ENCODE results near the gene HOXD4.

Gene HOXD4

DNA sequence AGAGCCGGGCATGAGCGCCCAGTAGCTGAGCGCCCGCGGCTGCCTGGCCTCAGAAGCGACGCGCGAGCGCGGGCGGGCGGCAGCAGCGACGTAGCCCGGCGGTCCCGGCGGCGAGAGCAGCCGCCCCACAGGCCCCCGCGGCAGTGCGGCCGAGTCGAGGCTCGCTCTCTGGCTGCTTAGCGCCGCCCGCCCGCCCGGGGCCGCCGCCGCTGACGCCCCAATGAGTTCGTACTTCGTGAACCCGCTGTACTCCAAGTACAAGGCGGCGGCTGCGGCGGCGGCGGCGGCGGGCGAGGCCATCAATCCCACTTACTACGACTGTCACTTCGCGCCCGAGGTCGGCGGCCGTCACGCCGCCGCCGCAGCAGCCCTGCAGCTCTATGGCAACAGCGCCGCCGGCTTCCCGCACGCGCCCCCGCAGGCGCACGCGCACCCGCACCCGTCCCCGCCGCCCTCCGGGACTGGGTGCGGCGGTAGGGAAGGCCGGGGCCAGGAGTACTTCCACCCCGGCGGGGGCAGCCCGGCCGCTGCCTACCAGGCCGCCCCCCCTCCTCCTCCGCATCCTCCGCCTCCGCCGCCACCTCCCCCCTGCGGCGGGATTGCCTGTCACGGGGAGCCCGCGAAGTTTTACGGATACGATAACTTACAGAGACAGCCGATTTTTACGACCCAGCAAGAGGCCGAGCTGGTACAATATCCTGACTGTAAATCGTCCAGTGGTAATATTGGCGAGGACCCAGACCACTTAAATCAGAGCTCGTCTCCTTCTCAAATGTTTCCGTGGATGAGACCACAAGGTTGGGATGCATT lies 21.0 kb upstream of the HOXD4 start:
- peaks cover 100% of the 10 kb centered on the region for H3K27me3 ChIP-seq (ENCODE audit: insufficient read depth, low read length)
- WGBS: under 1% methylated on average over 100 of the region's 100 CpGs
- H3K27ac ChIP-seq (ENCODE audit: low read depth, low read length): no peak overlapping the region
- no peak overlapping the region for H3K4me3 ChIP-seq (ENCODE audit: low read length)
- H3K9ac ChIP-seq (ENCODE audit: low read depth, low read length): no peak overlapping the region
- peaks cover 16% of the 10 kb centered on the region; the same call in 1 of the 2 replicates for H3K4me1 ChIP-seq (ENCODE audit: insufficient read depth, low read length)
- H3K9me3 ChIP-seq (ENCODE audit: insufficient read depth, low read depth, low read length): no peaks in the 10 kb centered on the region
- H3K36me3 ChIP-seq (ENCODE audit: insufficient read depth, low read length): no peaks in the 10 kb centered on the region

GRCh38 chr2:176130957-176131847 lies 20.1 kb upstream of the HOXD4 start:
- peaks cover 100% of the 10 kb centered on the region for H3K27me3 ChIP-seq (ENCODE audit: insufficient read depth, low read length)
- no peak overlapping the region for H3K27ac ChIP-seq (ENCODE audit: low read depth, low read length)
- H3K36me3 ChIP-seq (ENCODE audit: insufficient read depth, low read length): no peaks in the 10 kb centered on the region
- no peak overlapping the region for H3K4me3 ChIP-seq (ENCODE audit: low read length)
- H3K9ac ChIP-seq (ENCODE audit: low read depth, low read length): no peak overlapping the region
- no peaks in the 10 kb centered on the region for H3K9me3 ChIP-seq (ENCODE audit: insufficient read depth, low read depth, low read length)
- H3K4me1 ChIP-seq (ENCODE audit: insufficient read depth, low read length): peaks cover 16% of the 10 kb centered on the region; the same call in 1 of the 2 replicates
- WGBS: 21% methylated on average over 11 of the region's 15 CpGs

GRCh38 chr2:176131848-176132158 lies 19.5 kb upstream of the HOXD4 start:
- Histone ChIP-seq H3K9ac (ENCODE audit: low read depth, low read length) (no peak overlapping the region), H3K27me3 (ENCODE audit: insufficient read depth, low read length) (peaks cover 100% of the 10 kb centered on the region), H3K9me3 (ENCODE audit: insufficient read depth, low read depth, low read length) (no peaks in the 10 kb centered on the region), H3K36me3 (ENCODE audit: insufficient read depth, low read length) (no peaks in the 10 kb centered on the region), H3K4me1 (ENCODE audit: insufficient read depth, low read length) (peaks cover 16% of the 10 kb centered on the region; the same call in 1 of the 2 replicates), H3K4me3 (ENCODE audit: low read length) (no peak overlapping the region), H3K27ac (ENCODE audit: low read depth, low read length) (no peak overlapping the region)
- 26% methylated on average over 3 of the region's 4 CpGs for WGBS

DNA sequence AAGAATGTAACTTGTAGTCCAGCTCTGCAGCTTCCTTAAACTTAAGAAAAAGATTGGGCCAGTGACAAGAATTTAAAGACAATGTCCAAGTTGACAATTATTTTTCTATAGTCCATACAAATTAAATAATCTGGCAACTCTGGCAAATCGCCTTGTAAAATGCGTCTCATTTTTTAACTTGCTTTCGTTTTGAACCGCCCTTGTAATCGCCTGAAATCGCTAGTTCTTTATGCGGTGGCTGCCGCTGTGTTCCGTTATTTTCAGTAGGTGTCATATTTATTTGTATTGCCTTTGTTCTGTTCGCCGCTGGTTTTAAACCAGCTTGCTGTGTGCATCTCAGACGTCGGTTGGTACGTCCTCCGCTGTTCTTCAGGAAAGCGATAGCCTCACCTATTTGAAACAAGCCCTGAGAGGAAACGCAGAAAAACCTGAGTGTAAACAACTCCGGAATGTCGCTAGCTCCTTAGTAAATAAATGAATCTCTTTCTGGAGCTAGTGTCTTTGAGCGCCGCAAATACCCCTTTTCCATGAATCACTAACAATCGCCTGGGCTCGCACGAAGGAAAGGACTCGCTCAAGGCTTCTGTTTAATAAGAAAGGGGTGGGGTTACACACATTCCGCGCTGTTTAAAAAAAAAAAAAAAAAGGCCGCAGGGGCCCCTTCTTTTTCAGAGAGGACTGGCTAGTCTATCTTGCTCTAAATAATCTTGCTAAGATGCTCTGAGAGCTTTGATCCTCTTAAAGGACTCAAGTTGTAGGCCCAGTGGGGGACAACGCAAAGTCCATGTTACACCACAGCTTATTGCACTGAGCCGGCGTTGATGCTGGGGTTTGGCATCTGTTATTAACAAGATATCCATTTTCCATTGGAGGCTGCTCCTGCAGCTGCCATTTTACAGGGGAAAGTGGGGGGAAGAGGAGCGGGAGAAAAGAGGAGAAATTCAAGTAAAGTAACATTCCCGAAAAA lies 18.9 kb upstream of the HOXD4 start:
- Histone ChIP-seq H3K27me3 (ENCODE audit: insufficient read depth, low read length) (peaks cover 100% of the 10 kb centered on the region), H3K4me1 (ENCODE audit: insufficient read depth, low read length) (peaks cover 16% of the 10 kb centered on the region; the same call in 1 of the 2 replicates), H3K9ac (ENCODE audit: low read depth, low read length) (no peak overlapping the region), H3K27ac (ENCODE audit: low read depth, low read length) (no peak overlapping the region), H3K9me3 (ENCODE audit: insufficient read depth, low read depth, low read length) (no peaks in the 10 kb centered on the region), H3K36me3 (ENCODE audit: insufficient read depth, low read length) (no peaks in the 10 kb centered on the region), H3K4me3 (ENCODE audit: low read length) (no peak overlapping the region)
- WGBS: 2% methylated on average over 32 of the region's 33 CpGs

- Histone ChIP-seq H3K4me3 (ENCODE audit: low read length) (no peak overlapping the region), H3K4me1 (ENCODE audit: insufficient read depth, low read length) (peaks cover 10% of the 10 kb centered on the region; the same call in 1 of the 2 replicates), H3K27ac (ENCODE audit: low read depth, low read length) (no peak overlapping the region), H3K36me3 (ENCODE audit: insufficient read depth, low read length) (no peaks in the 10 kb centered on the region), H3K9ac (ENCODE audit: low read depth, low read length) (no peak overlapping the region), H3K9me3 (ENCODE audit: insufficient read depth, low read depth, low read length) (no peaks in the 10 kb centered on the region), H3K27me3 (ENCODE audit: insufficient read depth, low read length) (peaks cover 100% of the 10 kb centered on the region)
Observed at GRCh38 chr2:176133389-176133788, 18.0 kb upstream of the HOXD4 start.

DNA sequence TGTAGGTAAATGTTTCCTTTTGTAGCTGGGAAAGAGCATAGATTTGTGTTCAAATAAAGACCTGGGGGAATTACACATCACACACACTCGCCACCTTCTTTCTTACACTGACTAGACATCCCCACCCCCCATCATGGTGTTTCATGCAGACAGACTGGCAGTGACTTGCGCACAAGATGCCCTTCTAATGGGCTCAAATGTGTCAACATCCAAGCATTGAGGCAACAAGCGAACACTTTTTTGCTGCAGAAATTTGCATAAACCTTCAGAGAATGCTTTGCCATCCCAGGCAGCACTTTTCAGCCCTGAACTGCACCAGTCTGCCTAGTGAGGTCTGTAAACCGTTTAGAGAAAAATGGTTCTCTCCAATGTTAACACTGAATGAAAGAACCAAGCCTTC lies 17.3 kb upstream of the HOXD4 start:
- Histone ChIP-seq H3K9me3 (ENCODE audit: insufficient read depth, low read depth, low read length) (no peaks in the 10 kb centered on the region), H3K4me3 (ENCODE audit: low read length) (no peak overlapping the region), H3K4me1 (ENCODE audit: insufficient read depth, low read length) (peaks cover 6% of the 10 kb centered on the region; the same call in 1 of the 2 replicates), H3K36me3 (ENCODE audit: insufficient read depth, low read length) (no peaks in the 10 kb centered on the region), H3K27me3 (ENCODE audit: insufficient read depth, low read length) (peaks cover 100% of the 10 kb centered on the region), H3K27ac (ENCODE audit: low read depth, low read length) (no peak overlapping the region), H3K9ac (ENCODE audit: low read depth, low read length) (no peak overlapping the region)
- 9% methylated on average over 4 of the region's 4 CpGs for WGBS

DNA sequence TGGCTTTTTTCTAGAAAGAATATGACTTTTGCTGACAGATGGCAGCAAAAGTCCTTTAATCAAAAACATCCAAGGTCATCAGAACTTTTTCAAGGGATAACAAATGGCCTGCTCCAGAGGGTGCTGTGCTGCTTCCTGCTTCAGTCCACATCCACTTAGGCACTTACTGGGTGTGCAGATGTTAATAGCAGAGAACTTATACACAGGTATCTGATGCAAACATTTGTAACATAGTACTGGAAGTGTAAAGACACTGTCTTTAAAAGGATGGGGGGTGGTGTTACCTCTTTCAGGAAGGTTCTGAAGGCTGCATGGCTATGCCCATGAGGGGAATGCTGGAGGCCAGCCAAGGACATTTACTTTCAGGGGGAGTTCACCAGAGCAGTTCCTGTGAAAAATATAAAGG lies 16.3 kb upstream of the HOXD4 start:
- H3K9ac ChIP-seq (ENCODE audit: low read depth, low read length): no peak overlapping the region
- no peak overlapping the region for H3K4me3 ChIP-seq (ENCODE audit: low read length)
- no peaks in the 10 kb centered on the region for H3K36me3 ChIP-seq (ENCODE audit: insufficient read depth, low read length)
- no peak overlapping the region for H3K27ac ChIP-seq (ENCODE audit: low read depth, low read length)
- H3K9me3 ChIP-seq (ENCODE audit: insufficient read depth, low read depth, low read length): no peaks in the 10 kb centered on the region
- peaks cover 100% of the 10 kb centered on the region for H3K27me3 ChIP-seq (ENCODE audit: insufficient read depth, low read length)
- peaks cover 3% of the 10 kb centered on the region; the same call in 1 of the 2 replicates for H3K4me1 ChIP-seq (ENCODE audit: insufficient read depth, low read length)

DNA sequence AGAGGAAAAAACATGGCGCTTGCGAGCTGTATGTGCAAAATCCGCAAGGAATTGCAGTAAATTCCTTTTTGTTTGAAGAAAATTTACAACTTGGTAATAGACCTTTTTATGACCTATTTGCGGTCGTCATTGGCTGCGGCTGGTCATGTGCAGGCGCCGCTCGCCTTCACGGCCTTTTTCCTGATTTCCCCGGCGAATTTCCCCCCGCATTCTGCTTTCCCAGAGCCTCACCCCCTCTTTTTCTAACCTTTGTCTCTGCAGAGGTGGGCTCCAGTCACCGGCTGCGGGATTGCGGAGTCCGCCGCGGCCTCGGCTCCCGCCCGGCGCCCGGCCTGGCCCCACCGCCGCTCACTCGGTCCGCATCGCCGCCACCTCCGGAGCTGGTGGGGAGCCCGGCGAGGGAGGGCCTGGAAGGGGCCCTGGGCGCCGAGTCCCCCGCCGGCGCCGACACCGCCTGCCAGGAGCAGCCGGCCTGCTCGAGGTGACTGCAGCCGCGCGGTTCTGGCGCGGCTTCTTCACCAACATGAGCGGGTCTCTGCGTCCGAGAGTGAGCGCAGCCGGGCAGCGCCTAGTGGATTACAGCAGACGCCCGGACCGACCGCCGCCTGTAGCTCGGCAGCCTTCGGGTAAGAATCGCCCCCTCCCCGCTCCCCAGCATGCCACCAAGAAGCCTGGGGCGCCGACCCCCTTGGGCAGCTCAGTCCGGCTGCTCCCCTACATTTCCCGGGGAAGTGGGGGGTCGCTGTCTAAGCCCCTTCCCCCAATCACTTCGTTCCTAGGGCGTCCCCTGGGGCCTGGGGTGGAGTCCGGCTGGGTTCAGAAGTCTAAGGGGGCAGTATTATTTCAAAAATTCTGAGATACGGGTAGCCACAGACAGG lies 14.7 kb upstream of the HOXD4 start:
- Histone ChIP-seq H3K27ac (ENCODE audit: low read depth, low read length) (no peak overlapping the region), H3K36me3 (ENCODE audit: insufficient read depth, low read length) (no peaks in the 10 kb centered on the region), H3K9ac (ENCODE audit: low read depth, low read length) (no peak overlapping the region), H3K27me3 (ENCODE audit: insufficient read depth, low read length) (peaks cover 100% of the 10 kb centered on the region), H3K4me3 (ENCODE audit: low read length) (peak overlapping the region; percentile 47), H3K4me1 (ENCODE audit: insufficient read depth, low read length) (peaks cover 3% of the 10 kb centered on the region; the same call in 1 of the 2 replicates), H3K9me3 (ENCODE audit: insufficient read depth, low read depth, low read length) (no peaks in the 10 kb centered on the region)
- 2% methylated on average over 71 of the region's 71 CpGs for WGBS

- no peak overlapping the region for H3K9ac ChIP-seq (ENCODE audit: low read depth, low read length)
- peaks cover 100% of the 10 kb centered on the region for H3K27me3 ChIP-seq (ENCODE audit: insufficient read depth, low read length)
- H3K9me3 ChIP-seq (ENCODE audit: insufficient read depth, low read depth, low read length): no peaks in the 10 kb centered on the region
- no peak overlapping the region for H3K27ac ChIP-seq (ENCODE audit: low read depth, low read length)
- H3K36me3 ChIP-seq (ENCODE audit: insufficient read depth, low read length): no peaks in the 10 kb centered on the region
- 14% methylated on average over 2 of the region's 2 CpGs for WGBS
- peaks cover 3% of the 10 kb centered on the region; the same call in 1 of the 2 replicates for H3K4me1 ChIP-seq (ENCODE audit: insufficient read depth, low read length)
- H3K4me3 ChIP-seq (ENCODE audit: low read length): no peak overlapping the region
Observed at GRCh38 chr2:176137252-176137580, 14.1 kb upstream of the HOXD4 start.

DNA sequence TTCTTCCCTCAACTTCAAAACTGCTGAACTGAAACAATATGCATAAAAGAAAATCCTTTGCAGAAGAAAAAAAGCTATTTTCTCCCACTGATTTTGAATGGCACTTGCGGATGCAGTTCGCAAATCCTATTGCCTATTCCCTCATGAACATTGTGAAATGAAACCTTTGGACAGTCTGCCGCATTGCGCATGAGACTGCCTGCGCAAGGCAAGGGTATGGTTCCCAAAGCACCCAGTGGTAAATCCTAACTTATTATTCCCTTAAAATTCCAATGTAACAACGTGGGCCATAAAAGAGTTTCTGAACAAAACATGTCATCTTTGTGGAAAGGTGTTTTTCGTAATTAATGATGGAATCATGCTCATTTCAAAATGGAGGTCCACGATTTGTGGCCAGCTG lies 13.4 kb upstream of the HOXD4 start:
- Histone ChIP-seq H3K9ac (ENCODE audit: low read depth, low read length) (no peak overlapping the region), H3K27me3 (ENCODE audit: insufficient read depth, low read length) (peaks cover 100% of the 10 kb centered on the region), H3K27ac (ENCODE audit: low read depth, low read length) (no peak overlapping the region), H3K4me1 (ENCODE audit: insufficient read depth, low read length) (no peaks in the 10 kb centered on the region; the same call in 1 of the 2 replicates), H3K36me3 (ENCODE audit: insufficient read depth, low read length) (no peaks in the 10 kb centered on the region), H3K9me3 (ENCODE audit: insufficient read depth, low read depth, low read length) (no peaks in the 10 kb centered on the region), H3K4me3 (ENCODE audit: low read length) (no peak overlapping the region)
- 72% methylated on average over 8 of the region's 8 CpGs for WGBS

Measured in HUES64 (cell line).